ENCODE results near the gene IMMP2L.

Gene IMMP2L

DNA sequence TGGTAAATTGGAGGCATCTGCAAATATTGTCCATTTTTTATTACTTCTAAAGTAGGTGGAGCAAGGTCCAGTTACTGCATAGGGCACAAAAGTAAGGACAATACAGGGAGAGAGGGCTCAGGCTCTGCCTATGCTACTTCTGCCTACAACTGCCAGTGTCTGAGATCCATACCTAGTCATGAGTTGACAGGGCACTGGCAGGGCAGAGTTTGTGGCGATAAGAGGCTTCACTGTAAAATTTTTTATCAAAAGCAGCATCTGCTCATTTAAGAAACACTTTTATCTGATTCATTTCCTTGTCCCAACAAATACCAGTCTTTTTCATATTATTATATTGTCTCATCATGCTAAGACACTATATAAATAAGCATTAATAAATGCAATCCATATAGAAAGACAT is 293.4 kb downstream of the IMMP2L start:
- TF ChIP-seq, protein P1, sequence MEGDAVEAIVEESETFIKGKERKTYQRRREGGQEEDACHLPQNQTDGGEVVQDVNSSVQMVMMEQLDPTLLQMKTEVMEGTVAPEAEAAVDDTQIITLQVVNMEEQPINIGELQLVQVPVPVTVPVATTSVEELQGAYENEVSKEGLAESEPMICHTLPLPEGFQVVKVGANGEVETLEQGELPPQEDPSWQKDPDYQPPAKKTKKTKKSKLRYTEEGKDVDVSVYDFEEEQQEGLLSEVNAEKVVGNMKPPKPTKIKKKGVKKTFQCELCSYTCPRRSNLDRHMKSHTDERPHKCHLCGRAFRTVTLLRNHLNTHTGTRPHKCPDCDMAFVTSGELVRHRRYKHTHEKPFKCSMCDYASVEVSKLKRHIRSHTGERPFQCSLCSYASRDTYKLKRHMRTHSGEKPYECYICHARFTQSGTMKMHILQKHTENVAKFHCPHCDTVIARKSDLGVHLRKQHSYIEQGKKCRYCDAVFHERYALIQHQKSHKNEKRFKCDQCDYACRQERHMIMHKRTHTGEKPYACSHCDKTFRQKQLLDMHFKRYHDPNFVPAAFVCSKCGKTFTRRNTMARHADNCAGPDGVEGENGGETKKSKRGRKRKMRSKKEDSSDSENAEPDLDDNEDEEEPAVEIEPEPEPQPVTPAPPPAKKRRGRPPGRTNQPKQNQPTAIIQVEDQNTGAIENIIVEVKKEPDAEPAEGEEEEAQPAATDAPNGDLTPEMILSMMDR (conservative IDR thresholded peaks at IDR 0.05; ENCODE audit: control insufficient read depth, insufficient read depth, low read depth, low read length), result no peak
- H3K4me3 ChIP-seq (ENCODE audit: control insufficient read depth, low read depth, low read length), result no peak overlapping the region
- no peak for DNase-seq (ENCODE audit: low read depth)

DNA sequence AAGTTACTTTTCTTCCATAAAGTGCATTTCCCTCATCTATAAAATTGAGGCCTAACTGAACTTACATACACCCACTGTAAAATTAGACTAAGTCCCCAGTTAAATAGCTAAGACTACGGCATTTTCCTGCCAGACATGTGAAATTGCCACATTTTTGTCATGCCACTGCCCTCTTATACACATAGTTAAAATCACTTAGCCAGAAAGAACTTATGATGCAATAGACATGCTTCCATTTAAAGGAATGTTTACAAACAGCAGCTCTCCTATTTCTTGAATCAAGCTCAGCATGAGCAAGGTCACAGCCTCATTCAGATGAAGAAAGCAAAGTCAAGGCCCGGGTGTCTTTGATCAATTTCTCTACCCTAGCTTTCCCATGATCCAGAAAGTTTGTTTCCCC is 295.7 kb downstream of the IMMP2L start:
- peak; percentile 46 for DNase-seq (ENCODE audit: low read depth)
- TF ChIP-seq, protein P1 (conservative IDR thresholded peaks at IDR 0.05; ENCODE audit: control insufficient read depth, insufficient read depth, low read depth, low read length), result no peak
- no peak overlapping the region for H3K4me3 ChIP-seq (ENCODE audit: control insufficient read depth, low read depth, low read length)

DNA sequence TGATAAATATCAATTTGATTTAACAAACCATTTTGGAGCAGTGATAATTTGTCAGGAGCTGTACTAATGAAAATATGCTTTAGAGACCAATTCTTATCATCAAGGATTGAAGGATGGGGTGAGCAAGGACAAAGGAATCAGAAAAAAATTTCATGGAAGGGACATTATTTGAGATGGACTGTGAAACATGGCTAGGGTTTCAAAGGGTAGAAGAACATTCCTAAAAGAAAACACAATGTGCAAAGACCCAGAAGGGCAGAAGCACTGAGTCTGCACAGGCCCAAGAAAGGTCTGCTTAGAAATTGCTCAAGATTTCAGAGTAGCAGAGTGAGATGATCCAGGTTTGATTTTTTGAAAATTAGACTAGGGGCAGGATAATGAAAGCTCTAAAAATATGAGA is 296.9 kb downstream of the IMMP2L start:
- no peak overlapping the region for H3K4me3 ChIP-seq (ENCODE audit: control insufficient read depth, low read depth, low read length)
- TF ChIP-seq, protein P1 (conservative IDR thresholded peaks at IDR 0.05; ENCODE audit: control insufficient read depth, insufficient read depth, low read depth, low read length), result no peak
- no peak for DNase-seq (ENCODE audit: low read depth)

DNA sequence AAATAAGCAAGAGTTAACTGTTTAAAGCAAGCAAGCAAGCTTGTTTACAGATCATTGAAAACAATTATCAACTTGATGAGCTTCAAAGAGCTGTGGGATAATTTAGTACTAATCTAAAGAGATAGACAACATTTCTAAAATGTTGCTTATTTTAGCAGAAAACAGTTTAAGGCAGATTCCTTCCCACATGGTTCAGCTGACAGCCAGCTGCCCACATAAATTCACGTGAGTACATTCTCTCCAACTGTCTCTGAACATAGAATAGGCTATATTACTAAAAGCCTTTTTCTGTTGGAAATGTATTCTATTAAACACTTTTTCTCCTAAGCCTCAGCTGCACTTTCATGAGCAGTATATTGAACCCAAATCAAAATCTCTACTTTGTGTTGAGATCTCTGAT is 297.3 kb downstream of the IMMP2L start:
- TF ChIP-seq, protein P1 (conservative IDR thresholded peaks at IDR 0.05; ENCODE audit: control insufficient read depth, insufficient read depth, low read depth, low read length), result no peak
- H3K4me3 ChIP-seq (ENCODE audit: control insufficient read depth, low read depth, low read length), result no peak overlapping the region
- no peak for DNase-seq (ENCODE audit: low read depth)

DNA sequence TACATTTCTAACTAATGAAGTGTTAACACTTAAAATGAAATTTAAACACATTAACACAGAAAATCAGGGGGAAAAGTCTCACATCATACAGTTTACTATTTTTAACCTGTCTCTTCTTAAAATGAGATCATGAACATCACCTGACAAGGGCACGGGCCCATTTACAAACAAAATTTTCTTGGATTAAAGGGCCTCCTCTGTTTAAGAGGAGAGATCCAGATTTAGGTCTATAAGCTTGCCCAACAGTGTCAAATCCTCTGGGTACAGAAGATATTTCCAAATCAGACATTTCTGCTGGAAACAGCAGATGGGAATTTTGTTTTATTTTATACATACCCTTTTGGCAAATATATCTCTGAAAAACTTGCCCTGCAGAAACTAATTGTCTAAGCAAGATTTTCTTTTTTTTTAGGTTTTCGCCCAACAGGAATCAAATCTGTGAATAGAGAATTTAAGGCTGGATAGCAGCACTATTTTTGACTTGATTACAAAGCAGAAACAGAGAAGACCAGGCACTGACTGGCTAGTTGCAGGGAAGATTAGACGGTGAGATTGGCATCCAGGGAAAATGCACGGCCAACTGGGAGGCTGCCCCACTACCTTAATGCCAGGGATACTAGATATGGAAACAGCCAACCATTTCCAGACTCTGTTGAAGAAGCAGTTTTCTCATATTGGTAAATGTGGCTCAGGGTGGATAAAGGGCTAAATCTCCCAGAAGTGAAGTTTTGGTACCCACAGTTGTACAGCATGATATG is 298.0 kb downstream of the IMMP2L start:
- TF ChIP-seq, protein P1 (conservative IDR thresholded peaks at IDR 0.05; ENCODE audit: control insufficient read depth, insufficient read depth, low read depth, low read length), result no peak
- no peak for DNase-seq (ENCODE audit: low read depth)
- no peak overlapping the region for H3K4me3 ChIP-seq (ENCODE audit: control insufficient read depth, low read depth, low read length)

DNA sequence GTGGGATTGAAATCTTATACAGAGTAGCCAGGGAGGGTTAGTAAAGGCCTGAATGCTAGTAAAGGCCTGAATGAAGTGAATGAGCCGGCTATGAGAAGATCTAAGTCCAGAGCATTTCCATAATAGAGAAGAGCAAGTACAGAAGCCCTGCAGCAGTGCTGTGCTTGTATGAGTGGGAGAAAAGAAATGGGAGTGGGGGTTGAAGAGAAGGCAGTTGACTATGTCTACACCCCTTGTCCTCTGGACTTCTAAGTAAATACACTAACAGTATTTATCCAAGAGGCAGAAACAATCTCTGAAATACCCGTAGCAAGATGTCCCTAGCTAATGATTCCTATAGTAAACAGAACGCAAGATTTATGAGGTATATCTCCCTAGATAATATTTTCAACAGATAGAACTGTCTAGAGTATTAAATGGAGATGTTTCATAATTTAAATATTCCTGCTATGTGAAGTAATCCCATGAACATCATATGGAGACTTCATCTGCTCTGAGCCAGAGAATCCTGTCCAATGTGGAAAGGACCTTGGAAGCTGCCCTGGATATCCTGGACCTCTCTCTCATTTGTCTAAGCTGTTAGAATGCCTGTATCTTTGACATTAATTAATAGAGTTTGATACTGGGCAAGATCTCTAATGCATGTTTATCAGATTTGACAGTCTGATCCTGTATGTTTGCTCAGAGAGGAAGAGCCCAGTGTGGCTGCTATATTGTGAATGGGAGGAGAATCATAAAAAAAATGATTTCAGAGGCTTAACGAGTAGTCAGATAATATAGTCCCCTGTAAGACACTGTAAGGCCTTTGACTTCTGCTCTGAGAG is 299.8 kb downstream of the IMMP2L start:
- TF ChIP-seq, protein P1 (conservative IDR thresholded peaks at IDR 0.05; ENCODE audit: control insufficient read depth, insufficient read depth, low read depth, low read length), result no peak
- H3K4me3 ChIP-seq (ENCODE audit: control insufficient read depth, low read depth, low read length), result no peak overlapping the region
- DNase-seq (ENCODE audit: low read depth), result no peak
